Osteoblast (primary cell): ENCODE results near the gene GTPBP1. TPM values are rescaled to one million over a fixed set of nuclear protein-coding genes. Genes with fewer than 3 reads are reported as not detected.

Experiments used
- DNase-seq: peaks from one replicate; pipeline ENCODE4 v3.0.0; 2011; ENCODE audit warnings: low spot score, mixed read lengths; ENCODE audit not compliant: insufficient read length; ENCODE audit errors: missing footprints
- H2AFZ ChIP-seq: 2 replicates; pipeline ENCODE4 v1.6.0; 2011; ENCODE audit warnings: mild to moderate bottlenecking, low read length
- H3K27ac ChIP-seq: 2 replicates; pipeline ENCODE4 v1.5.1; 2011; ENCODE audit warnings: mild to moderate bottlenecking, low read depth, low read length, moderate library complexity
- H3K27me3 ChIP-seq: 2 replicates; pipeline ENCODE4 v1.6.0; 2012; ENCODE audit warnings: mild to moderate bottlenecking, control low read depth, inconsistent platforms, low read length, moderate library complexity; ENCODE audit not compliant: insufficient read depth
- H3K36me3 ChIP-seq: 2 replicates; pipeline ENCODE4 v1.5.1; 2011; ENCODE audit warnings: mild to moderate bottlenecking, low read length, control low read depth, moderate library complexity; ENCODE audit not compliant: insufficient read depth
- H3K4me1 ChIP-seq: 2 replicates; pipeline ENCODE4 v1.5.1; 2011; ENCODE audit warnings: mild to moderate bottlenecking, low read length, control low read depth, moderate library complexity; ENCODE audit not compliant: insufficient read depth
- H3K4me2 ChIP-seq: 2 replicates; pipeline ENCODE4 v1.6.0; 2011; ENCODE audit warnings: mild to moderate bottlenecking, low read length; ENCODE audit not compliant: insufficient read depth
- H3K4me3 ChIP-seq: fragments of 200-600 bp; sonication (generic); 3 replicates; pipeline ENCODE4 v1.5.1; 2012; ENCODE audit warnings: mild to moderate bottlenecking, low read length, inconsistent platforms; ENCODE audit not compliant: insufficient read depth
- H3K79me2 ChIP-seq: 2 replicates; pipeline ENCODE4 v1.6.0; 2012; ENCODE audit warnings: mild to moderate bottlenecking, low read length, control low read depth, inconsistent platforms; ENCODE audit not compliant: insufficient read depth
- H3K9me3 ChIP-seq: 2 replicates; pipeline ENCODE4 v1.5.1; 2011; ENCODE audit warnings: low read depth, low read length, control low read depth
- H4K20me1 ChIP-seq: 2 replicates; pipeline ENCODE4 v1.6.0; 2012; ENCODE audit warnings: mild to moderate bottlenecking, low read length, control low read depth; ENCODE audit not compliant: insufficient read depth
- CTCF ChIP-seq: IDR thresholded peaks from 2 replicates; pipeline ENCODE4 v1.5.1; 2011; ENCODE audit warnings: mild to moderate bottlenecking, low read depth, low read length, moderate library complexity; ENCODE audit errors: extremely low read depth
- total RNA-seq: library from RNA; depleted of rRNA; stranded (reverse); fragments of >200 nt; gene quantifications from 2 replicates; pipeline ENCODE4 v1.2.3, GENCODE V29; 2012

Gene GTPBP1
- total RNA-seq, 1 donor: 34.7 TPM

- Histone ChIP-seq H3K9me3 (no peaks in the 10 kb centered on the region), H3K79me2 (peaks cover 49% of the 10 kb centered on the region), H3K4me2 (peak overlapping the region; percentile 96)
These were observed 6.0 kb upstream of the GTPBP1 start for GRCh38 chr22:38699784-38700183.

GRCh38 chr22:38700270-38700788, 5.4 kb upstream of the GTPBP1 start:
- Histone ChIP-seq H2AFZ (peak overlapping the region; percentile 53), H3K9me3 (no peaks in the 10 kb centered on the region), H3K36me3 (peaks cover 3% of the 10 kb centered on the region), H3K4me3 (peak overlapping the region; percentile 92), H3K79me2 (peaks cover 44% of the 10 kb centered on the region), H3K27me3 (no peaks in the 10 kb centered on the region), H3K4me1 (peaks cover 49% of the 10 kb centered on the region), H3K27ac (peak overlapping the region; percentile 96), H3K4me2 (peak overlapping the region; percentile 96), H4K20me1 (peaks cover 11% of the 10 kb centered on the region)
- peak; percentile 86 for DNase-seq
- no peak for TF ChIP-seq CTCF

More at GRCh38 chr22:38699784-38700183, 6.0 kb upstream of the GTPBP1 start:
- Histone ChIP-seq H3K27ac (peak overlapping the region; percentile 96), H3K27me3 (no peaks in the 10 kb centered on the region), H3K36me3 (peaks cover 3% of the 10 kb centered on the region), H2AFZ (no peak overlapping the region), H4K20me1 (peaks cover 11% of the 10 kb centered on the region), H3K4me1 (peaks cover 47% of the 10 kb centered on the region), H3K4me3 (peak overlapping the region; percentile 92)
- no peak for DNase-seq
- no peak for TF ChIP-seq CTCF

GRCh38 chr22:38700789-38701628, 4.7 kb upstream of the GTPBP1 start, which contains the start of gene JOSD1:
Gene JOSD1 (minus strand): TSS chr22:38700943. CDS start chr22:38699987, 956 bp downstream.
- Histone ChIP-seq H3K4me2 (peak within 1 kb of the TSS; percentile 96), H4K20me1 (peaks cover 11% of the 10 kb centered on the region), H3K27ac (peak within 1 kb of the TSS; percentile 96), H3K27me3 (no peaks in the 10 kb centered on the region), H3K4me3 (peak within 1 kb of the TSS; percentile 92), H3K79me2 (peaks cover 39% of the 10 kb centered on the region), H3K36me3 (peaks cover 1% of the 10 kb centered on the region), H2AFZ (peak within 1 kb of the TSS; percentile 85), H3K9me3 (no peaks in the 10 kb centered on the region), H3K4me1 (peaks cover 49% of the 10 kb centered on the region)
- DNase-seq: peak; percentile 99
- TF ChIP-seq CTCF: no peak

- no peak for DNase-seq
- peak overlapping the region; percentile 78 for H3K27ac ChIP-seq
- peaks cover 28% of the 10 kb centered on the region for H3K4me1 ChIP-seq
- peaks cover 6% of the 10 kb centered on the region for H3K36me3 ChIP-seq
- peaks cover 31% of the 10 kb centered on the region for H4K20me1 ChIP-seq
- H3K79me2 ChIP-seq: peaks cover 50% of the 10 kb centered on the region
- TF ChIP-seq CTCF: no peak
- H3K4me2 ChIP-seq: peak overlapping the region; percentile 92
- H3K27me3 ChIP-seq: no peaks in the 10 kb centered on the region
- peak overlapping the region; percentile 62 for H3K4me3 ChIP-seq
- no peaks in the 10 kb centered on the region for H3K9me3 ChIP-seq
- peak overlapping the region; percentile 88 for H2AFZ ChIP-seq
These were observed 1.0 kb upstream of the GTPBP1 start for GRCh38 chr22:38704654-38705234.
